Stimulated activated CD4-positive, alpha-beta T cell treated with anti-CD3 and anti-CD28 coated beads, TNF-alpha, amount 100 ng/mL, for 48 hours (primary cell): ENCODE data around the gene BFSP2.
"Not testable (repeated sequence)": the region's sequence is repeated elsewhere in the genome, so short reads cannot be mapped to it uniquely, and the experiment has no call there.

Source experiments
- DNase-seq, 3 donors: peaks; one replicate each; pipeline ENCODE4 v3.0.0-alpha.2; 2020; ENCODE audit warnings: low read depth in 3 of 3

BFSP2 gene

GRCh38 chr3:133520286-133520685, 120.4 kb downstream of the BFSP2 start:
- DNase-seq = no peak

GRCh38 chr3:133520938-133521337, 121.1 kb downstream of the BFSP2 start:
- not testable (repeated sequence) for DNase-seq

GRCh38 chr3:133521946-133522345, 122.1 kb downstream of the BFSP2 start:
- no peak for DNase-seq

- not testable (repeated sequence) for DNase-seq
Observed at GRCh38 chr3:133523758-133524157, 123.9 kb downstream of the BFSP2 start.
